IPS-11a (cell line): ENCODE measurements around the gene SSTR5.
"Not testable (repeated sequence)": the region's sequence is repeated elsewhere in the genome, so short reads cannot be mapped to it uniquely, and the experiment has no call there.

Experiments used
- H3K4me3 ChIP-seq: one replicate; pipeline ENCODE4 v1.5.1; 2013; ENCODE audit warnings: low read depth, low read length, control low read depth

The SSTR5 gene

DNA sequence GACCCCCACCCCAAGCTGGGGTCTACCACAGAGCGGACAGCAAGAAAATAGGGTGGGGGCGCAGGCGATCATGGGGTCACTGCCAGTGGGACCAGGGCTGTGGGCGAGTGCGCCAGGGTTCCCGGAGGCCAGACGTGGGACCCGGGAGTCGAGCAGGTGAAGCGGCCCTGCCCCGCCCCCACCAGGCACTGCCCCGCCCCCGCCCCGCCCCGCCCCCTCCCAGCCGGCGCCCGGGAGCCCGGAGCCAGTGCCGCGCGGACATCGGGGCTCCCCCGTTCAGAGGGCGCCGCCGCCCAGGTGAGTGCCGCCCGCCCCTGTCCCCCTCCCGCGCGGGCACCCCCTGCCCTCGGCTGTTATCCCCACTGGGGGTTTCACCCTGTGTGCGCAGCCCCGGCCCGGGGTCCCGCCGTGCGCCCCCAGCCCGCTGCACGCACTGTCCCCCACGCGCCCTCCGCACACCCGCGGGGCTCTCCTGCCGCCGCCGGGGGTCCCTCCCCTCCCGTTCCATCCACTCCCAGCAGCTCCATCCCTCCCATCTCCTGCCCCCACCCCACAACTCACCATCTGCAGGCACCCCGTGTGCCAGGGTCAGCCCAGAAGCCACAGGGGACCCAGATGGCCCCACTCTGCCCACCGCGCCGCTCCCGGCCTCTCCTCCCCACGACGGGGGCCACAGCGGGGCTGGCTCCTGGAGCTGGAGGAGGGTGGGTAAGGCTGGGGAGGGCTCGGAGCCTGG lies at the start of gene SSTR5:
TSS of gene SSTR5 (plus strand) at position 222 of the 736 bp plus-strand sequence. CDS start 6,122 bp downstream, outside the sequence.
- no peak within 1 kb of the TSS for H3K4me3 ChIP-seq

DNA sequence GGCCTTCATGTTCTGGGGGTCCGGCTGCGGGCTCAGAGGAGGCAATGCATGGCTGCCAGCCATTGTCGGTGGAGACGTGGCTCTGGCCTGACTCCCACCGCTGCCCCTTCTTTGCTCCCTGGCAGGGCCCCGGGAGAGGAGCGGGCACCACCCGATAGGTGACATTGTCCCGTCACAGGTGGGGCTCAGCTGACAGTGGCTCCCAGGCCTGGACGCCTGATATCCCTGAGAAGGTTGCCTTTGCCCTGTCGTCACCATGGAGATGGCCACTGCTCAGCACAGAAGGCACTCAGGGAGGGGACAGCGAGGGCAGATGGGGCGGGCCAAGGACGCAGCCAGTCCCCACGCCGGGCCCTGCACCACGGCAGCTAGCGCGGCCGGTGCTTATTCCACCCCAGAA lies 48.4 kb upstream of the SSTR5 start:
- H3K4me3 ChIP-seq: no peak overlapping the region

DNA sequence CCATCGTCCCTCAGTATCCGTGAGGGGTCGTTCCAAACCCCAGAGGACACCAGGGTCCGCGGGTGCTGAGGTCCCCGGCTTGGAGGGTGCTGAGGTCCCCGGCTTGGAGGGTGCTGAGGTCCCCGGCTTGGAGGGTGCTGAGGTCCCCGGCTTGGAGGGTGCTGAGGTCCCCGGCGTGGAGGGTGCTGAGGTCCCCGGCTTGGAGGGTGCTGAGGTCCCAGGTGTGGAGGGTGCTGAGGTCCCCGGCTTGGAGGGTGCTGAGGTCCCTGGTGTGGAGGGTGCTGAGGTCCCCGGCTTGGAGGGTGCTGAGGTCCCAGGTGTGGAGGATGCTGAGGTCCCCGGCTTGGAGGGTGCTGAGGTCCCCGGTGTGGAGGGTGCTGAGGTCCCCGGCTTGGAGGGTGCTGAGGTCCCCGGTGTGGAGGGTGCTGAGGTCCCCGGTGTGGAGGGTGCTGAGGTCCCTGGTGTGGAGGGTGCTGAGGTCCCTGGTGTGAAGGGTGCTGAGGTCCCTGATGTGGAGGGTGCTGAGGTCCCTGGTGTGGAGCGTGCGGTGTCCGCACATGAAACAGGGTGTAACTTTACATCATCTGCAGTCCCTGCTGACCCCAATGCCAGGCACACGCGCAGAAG lies 47.3 kb upstream of the SSTR5 start:
- not testable (repeated sequence) for H3K4me3 ChIP-seq

DNA sequence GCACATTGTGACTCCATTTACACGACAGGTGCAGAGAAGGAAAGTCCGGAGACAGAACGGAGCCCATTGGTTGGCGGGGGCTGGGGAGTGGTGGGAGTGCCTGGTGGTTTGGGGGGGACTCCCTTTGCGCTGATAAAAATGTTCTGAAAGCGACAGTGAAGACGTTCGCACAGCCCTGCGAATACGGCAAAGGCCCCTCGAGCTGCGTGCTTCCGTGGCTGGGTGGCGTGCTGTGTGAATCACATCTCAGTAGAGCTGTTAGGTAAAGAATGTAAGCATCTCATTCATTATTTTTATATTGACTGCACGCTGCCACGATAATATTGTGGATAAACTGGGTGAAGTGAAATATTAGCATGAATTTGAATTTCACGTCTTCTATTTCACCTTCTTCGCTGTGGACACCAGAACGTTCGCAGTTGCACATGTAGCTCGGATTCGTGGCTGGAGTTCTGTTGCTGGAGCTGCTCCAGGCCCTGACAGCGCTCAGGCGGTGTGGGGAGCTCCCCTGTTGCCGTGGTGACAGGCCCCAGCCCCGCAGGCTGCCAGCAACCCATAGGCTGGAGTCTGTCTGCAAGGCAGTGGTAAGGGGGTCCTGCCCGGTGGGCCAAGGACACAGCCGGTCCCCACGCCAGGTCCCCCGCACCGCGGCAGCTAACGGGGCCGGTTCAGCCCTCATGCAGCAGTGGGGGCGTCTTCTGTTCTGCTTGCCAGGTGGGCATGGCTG lies 46.3 kb upstream of the SSTR5 start:
- no peak overlapping the region for H3K4me3 ChIP-seq

DNA sequence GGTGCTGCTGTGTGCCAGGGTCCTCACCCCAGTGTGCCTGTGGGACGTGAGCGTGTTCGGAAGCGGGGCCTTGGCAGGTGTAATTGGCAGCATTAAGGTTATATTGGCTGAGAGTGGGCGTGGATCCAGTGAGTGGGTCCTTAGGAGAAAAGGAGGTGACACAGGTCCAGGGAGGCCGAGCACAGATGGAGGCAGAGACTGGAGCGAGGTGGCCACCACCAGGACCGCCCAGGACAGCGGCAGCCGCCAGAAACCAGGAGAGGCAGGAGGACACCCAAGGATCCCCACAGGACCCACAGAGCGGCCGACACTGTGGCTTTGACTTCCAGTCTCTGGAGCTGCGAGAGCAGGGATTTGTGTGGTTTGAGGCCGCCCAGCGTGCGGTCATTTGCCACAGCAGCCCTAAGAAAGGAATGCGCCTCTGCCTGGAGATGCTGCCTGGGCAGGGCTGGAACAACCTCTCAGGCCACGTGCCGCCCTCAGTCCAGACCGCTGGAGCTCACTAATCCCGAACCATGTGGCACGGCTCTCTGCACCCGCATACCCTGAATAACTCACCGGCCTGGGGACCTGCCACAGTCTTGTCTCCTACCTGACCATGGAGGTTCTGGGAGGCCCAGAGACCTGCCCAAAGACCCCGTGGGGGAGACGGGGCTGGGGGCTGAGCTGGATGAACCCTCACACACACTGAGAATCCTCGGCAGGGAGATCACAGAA lies 45.6 kb upstream of the SSTR5 start:
- H3K4me3 ChIP-seq: no peak overlapping the region

DNA sequence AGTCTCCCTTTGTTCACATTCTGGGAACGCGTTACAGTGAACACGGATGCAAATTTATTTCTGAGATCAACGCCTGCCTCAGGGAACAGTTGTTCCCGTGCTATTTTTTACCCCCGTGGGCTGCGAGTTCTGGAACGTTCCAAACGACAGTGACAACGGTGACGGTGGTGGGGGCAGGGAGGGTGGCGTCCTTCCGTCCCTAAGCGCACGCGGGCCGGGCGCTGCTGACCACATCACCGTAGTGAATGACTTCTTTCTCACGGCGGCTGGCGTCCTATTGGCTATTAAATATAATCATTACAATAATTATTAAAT lies 45.1 kb upstream of the SSTR5 start:
- H3K4me3 ChIP-seq: no peak overlapping the region

DNA sequence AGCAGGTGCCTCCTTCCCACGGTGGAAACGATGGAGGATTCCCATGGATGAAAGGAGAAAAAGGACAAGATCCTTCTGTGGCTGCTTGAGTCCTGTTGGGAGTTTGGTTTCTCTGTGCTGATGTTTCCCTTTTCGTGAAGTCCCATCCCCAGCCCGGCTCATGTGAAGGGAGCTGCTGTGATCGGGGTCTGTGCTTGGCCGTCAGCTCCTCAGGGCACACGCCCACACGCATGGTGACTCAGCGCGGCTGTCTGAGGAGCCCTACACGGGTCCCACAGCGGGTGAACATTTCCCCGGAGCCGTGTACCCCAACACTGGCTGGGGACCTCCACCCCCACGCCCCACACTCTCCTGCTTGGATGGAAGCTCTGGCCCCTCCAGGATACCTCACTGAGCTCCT lies 44.5 kb upstream of the SSTR5 start:
- H3K4me3 ChIP-seq: no peak overlapping the region

DNA sequence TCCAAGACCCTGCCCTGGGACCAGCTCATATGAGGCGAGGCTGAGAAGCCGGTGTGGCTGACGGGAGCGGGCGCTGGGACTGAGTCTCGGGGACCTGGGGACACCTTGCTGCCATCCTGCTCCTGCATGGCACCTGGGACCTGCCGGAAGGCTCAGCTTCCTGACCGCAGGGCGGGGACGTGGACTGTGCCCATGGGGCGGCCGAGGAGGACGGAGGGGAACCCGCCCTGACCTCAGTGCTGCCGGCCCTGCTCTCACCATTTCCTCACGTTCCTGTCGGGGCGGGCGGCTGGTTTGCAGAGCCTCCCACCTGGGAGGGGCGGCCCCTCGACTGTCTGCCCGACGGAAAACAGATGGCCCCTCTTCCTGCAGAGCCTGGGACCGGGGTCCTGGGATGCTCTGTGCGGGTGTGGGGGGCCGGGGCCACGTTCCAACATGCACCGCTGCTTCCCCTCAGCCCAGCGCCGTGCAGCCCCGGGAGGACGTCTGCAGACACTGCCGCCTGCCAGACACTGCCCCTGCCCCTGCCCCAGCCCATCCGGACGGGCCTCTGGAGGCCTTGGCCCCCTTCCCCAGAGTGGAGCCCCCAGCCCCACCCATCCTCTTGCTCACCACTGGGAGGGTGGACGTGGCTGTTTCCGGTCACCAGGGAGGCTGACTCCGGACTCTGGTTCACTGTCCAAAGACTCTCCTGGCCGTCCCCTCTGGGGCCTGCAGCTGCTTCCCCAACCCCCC lies 43.9 kb upstream of the SSTR5 start:
- H3K4me3 ChIP-seq: no peak overlapping the region

DNA sequence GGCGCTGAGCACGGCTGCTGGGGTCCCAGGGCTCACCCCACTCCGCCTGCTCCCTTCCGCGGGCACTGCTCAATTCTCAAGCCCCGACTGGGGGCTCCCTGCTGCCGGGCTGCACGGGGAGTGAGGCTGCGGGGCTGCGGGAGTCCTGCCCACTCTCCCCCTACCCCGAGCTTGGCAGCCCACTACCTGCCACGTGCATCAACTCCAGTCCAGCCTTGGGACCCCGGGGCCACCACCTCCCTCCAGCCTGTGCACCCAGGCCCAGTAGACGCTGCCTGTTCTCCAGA lies 43.3 kb upstream of the SSTR5 start:
- H3K4me3 ChIP-seq: no peak overlapping the region

DNA sequence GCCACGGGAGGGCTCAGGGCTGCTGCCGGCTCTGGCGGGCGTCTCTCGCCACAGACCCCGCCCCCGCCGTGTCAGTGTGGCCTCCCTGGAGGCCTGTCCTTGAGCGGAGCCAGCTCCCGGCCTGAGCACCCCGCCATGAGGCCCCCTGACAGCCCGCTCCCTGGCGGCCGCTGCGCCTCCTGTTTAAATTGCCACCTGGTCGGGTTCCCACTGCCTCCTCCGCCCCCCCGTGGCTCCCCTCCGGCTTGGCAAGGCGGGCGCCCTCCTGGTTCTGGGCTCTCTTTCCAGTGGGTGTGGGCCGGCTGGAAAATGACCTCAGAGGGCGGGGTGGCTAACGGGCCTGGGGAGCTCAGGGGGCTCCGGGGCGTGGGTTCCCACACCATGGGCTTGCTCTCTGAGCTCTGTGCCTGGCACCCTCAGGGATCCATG lies 42.1 kb upstream of the SSTR5 start:
- no peak overlapping the region for H3K4me3 ChIP-seq

DNA sequence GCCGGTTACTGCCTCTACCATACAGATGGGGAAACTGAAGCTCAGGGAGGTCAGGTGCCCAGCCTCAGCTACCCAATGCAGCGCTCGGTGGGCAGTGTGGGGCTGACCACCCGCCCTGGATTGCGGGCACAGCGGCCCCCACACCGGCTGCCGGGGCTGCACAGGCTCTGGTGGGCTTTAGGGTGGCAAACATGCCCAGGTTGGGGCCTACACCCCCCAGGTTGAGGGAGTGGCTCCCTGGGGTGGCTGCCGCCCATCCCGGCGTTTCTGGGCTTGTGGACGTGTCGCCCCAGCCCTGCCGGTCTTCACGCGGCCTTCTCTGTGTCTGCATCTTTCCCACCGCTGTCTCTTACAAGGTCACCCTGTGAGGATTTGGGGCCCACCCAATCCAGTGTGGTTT lies 40.9 kb upstream of the SSTR5 start:
- H3K4me3 ChIP-seq: no peak overlapping the region

DNA sequence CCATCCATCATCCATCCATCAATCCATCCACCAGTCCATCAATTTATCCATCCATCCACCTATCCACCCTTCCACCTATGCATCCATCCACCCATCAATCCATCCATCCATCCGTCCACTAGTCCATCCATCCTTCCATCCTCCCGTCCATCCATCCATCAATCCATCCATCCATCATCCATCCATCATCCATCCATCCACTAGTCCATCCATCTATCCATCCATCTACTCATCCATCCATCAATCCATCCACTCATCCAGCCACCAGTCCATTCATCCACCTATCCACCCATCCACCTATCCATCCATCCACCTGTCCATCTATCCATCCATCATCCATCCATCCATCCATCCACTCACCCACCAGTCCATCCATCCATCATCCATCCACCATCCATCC lies 39.9 kb upstream of the SSTR5 start:
- H3K4me3 ChIP-seq: no peak overlapping the region

DNA sequence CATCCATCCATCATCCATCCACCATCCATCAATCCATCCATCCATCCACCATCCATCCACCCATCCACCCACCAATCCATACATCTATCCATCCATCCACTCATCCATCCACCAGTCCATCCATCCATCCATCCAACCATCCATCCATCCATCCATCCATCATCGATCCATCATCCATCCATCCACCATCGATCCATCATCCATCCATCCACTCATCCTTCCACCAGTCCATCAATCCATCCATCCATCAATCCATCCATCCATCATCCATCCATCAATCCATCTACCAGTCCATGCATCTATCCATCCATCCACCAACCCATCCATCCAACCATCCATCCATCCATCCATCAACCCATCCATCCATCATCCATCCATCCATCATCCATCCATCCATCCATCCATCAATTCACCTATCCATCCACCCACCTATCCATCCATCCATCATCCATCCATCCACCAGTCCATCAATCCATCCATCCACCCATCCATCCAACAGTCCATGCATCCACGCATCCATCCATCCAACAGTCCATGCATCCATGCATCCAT lies 39.3 kb upstream of the SSTR5 start:
- no peak overlapping the region for H3K4me3 ChIP-seq

DNA sequence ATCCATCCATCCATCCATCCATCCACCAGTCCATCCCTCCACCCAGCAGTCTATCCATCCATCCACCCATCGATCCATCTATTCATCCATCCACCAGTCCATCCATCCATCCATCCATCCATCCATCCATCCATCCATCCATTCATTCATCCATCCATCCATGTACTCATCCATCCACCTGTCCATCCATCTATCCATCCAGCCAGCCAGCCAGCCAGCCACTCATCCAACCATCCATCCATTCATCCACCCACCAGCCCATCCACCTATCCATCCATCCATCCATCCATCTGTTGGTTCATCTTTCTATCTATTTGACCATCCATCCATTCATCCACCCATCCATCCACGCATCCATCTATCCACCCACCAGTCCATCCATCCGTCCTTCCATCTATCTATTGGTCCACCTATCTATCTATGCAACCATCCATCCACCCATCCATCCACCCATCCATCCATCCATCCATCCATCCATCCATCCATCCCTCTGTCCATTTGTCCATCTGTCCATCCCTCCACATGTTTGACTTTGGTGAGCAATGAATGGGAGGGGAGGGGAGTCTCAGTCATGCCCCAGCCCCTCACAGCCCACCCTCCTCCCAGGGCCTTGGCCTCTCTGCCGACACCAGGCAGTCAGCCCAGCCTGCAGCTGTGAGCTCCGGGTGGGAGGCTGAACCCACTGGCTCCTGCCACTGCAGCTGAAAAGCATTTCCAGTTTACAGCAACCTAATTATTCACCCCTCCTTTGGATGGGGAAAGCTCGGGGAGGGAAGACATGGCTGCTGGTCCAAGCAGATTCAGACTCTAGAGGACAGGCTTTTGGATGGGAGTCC lies 38.1 kb upstream of the SSTR5 start:
- no peak overlapping the region for H3K4me3 ChIP-seq

DNA sequence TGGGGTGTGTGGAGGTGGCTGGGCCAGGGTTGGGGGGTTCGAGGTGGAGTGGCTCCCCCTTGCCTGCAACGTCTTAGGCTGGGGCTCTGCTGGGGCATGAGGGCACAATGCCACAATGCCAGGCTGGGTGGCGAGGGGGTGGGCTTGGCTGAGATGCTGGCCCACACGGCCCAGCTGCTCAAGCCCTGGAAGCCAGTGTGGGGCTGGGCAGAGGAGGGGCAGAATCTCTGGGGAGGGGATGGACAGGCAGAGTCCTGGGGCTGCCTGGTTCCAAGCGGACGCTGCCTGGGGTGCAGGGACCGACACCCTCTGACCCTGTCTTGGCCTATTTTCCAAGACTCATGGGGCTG lies 37.5 kb upstream of the SSTR5 start:
- no peak overlapping the region for H3K4me3 ChIP-seq

DNA sequence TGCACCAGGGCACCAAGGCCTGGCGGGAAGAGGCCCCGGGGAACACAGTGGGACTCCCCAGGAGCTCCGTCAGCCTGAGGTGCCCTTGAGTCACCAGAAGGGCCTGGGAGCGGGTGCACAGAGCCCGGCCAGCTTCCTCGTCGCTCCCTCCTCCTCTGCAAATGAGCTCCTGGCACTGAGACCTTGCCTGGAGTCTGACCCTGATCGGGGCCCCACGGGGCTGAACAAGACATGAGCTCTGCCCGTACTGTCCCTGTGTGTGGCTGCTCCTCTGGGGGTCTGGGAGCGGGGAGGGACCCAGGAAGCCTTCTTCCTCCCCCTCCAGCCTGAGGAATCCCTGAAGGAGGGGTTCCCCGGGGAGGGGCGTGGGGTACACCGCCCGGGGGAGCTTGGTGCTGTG lies 36.4 kb upstream of the SSTR5 start:
- H3K4me3 ChIP-seq: no peak overlapping the region

DNA sequence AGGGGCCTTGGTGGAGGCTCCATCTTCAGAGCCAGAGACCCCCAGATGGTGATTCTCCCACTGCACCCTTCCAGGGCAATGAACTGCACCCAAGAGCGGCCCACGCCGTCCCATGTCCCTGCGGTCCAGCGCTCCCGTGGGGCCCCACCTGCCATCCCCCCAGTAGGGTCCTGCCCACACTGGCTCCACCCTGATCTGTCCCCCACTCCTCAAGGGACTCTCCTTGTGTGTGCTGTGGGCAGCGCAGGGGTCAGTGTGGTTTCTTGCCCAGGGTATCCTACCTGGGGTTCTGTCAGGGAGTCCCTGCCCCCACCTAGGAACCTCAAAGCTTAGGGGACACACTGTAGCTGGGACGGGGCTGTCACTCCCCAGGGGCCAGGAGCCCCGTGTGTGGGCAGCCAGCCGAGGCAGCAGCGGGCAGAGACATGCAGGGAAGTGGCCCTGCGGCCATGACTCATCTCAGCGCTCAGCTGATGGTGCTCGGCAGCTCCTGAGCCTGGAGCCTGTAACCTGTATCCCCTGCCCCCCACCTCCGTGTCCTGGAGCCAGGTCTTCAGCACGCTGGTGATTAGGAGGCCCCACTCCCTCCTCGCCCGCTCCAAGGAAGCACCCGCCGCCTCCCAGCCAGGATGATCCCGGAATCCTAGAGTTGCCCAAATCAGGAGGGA lies 35.7 kb upstream of the SSTR5 start:
- H3K4me3 ChIP-seq: no peak overlapping the region

DNA sequence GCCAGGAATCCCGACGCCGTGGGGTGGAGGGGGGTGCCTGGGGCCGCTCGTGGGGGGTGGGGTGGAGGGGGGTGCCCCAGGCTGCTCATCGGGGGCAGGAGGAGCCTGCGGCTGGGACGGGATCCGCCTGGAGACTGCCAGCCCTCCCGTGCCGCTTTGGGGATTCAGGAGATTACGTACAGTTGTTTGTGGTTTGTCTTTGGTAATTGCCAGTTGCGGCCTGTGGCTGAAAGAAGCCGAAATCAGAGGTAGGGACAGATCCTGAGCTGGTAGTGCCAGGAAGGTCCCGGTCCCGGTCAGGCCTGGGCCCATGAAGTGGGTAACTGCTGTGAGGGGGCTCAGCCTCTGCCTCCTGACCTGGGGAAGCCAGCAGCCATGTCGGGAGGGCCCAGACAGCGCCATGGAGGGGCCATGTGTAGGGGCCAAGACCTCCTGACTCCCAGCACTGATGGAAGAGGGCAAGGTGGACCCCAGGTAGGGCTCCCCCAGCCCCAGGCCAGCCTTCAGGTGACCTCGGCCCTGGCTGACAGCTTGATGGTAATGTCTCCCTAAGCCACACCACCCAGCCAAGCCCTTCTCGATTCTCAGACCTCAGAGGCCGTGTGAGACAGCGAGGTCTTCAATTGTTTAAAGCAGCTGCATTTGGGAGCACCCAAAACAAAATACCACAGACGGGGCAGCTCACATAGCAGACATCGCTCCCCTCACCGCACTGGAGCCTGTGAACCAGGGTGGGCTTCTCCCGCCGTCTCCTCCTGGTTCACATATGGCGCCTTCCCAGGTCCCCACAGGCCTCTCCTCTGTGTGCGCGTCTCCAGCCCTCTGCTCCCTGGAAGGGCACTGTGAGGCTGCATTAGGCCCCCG lies 34.9 kb upstream of the SSTR5 start:
- no peak overlapping the region for H3K4me3 ChIP-seq

DNA sequence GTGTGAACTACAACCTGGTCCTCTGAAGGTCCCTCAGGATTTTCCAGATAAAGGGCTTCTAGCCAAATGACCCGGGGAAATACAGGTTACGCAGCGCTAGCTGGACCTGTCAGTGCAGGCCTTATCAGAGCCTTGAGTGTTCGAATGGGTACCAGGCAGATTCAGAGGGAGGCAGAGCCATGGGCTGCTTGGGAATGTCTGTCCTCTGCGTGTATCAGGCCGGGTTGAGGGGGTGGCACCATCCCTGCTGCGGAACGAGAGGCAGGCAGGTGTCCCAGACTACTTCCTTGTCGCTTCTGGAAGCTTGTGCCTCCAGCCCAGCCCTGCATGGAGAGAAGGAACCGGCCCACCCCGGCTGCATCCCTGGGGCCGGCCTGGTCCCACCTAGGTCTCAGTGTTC lies 33.6 kb upstream of the SSTR5 start:
- no peak overlapping the region for H3K4me3 ChIP-seq
